ENCODE data around the gene PTP4A1.

PTP4A1 gene

GRCh38 chr6:63554782-63555181 lies 17.5 kb upstream of the PTP4A1 start:
- DNase-seq (ENCODE audit: low read depth in 4 of 4, low spot score in 1 of 4): no peak

DNA sequence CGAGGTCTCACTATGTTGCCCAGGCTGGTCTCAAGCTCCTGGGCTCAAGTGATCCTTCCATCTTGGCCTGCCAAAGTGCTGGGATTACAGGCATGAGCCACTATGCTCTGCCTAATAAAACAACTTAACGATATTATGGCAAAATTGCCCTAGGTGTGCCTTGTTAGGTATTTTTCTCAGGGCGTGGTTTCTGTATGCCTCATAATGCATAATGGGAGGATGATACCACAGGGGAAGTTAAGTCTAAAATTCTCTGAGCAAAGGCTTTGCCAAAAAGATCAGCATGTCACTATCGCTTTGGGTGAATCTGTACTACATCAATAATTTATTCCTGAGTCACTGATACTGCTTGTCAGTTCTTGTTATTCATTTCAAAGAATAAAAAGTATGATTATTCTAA lies 15.9 kb upstream of the PTP4A1 start:
- no peak for DNase-seq (ENCODE audit: low read depth in 4 of 4, low spot score in 1 of 4)

GRCh38 chr6:63558278-63558677 lies 14.0 kb upstream of the PTP4A1 start:
- no peak for DNase-seq (ENCODE audit: low read depth in 4 of 4, low spot score in 1 of 4)

DNA sequence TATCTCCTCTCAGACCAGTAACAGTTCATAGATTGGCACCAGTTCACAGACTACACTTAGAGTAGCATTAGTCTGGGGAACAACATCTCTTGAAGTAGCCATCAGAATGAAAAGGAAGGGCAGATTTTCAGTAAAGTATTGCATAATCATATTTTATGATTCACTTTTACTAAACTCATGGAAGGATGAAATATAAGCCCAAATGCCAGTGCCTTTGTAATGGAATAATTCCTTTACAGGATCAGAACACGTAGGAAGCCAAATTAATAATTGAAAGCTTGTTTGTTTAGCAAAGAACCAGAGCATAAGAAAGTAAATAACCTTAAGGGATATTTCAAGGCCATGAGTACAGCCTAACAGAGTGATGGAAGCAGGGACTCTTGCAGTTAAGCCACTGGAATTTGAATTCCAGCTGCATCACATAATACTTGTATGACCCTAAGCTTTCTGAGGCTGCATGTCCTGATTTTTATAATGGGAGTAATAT lies 11.4 kb upstream of the PTP4A1 start:
- DNase-seq (ENCODE audit: low read depth in 4 of 4, low spot score in 1 of 4): no peak

DNA sequence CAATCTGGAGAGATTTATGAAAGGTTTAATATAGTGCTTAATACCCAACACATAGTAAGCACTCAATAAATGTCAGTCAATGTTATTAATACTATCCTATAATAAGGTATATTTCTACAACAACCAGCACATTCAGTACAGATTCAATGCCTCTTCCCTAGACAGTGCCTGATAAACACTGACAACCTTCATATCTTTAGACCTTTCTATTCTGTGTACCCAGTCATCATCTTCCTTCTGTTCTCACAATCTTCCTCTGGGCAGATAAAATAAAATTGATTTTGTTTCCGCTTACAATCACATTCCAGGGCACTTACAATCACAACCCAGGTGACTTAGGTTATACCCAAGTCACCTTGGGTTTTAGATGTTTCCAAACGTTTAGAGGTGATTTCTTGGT lies 11.0 kb upstream of the PTP4A1 start:
- no peak for DNase-seq (ENCODE audit: low read depth in 4 of 4, low spot score in 1 of 4)

GRCh38 chr6:63563235-63563634 lies 9.0 kb upstream of the PTP4A1 start:
- DNase-seq (ENCODE audit: low read depth in 4 of 4, low spot score in 1 of 4): no peak

- DNase-seq (ENCODE audit: low read depth in 4 of 4, low spot score in 1 of 4): no peak
These were observed 7.1 kb upstream of the PTP4A1 start for GRCh38 chr6:63565058-63565726.

- DNase-seq (ENCODE audit: low read depth in 4 of 4, low spot score in 1 of 4): no peak
These were observed 6.3 kb upstream of the PTP4A1 start for GRCh38 chr6:63565727-63566596.

DNA sequence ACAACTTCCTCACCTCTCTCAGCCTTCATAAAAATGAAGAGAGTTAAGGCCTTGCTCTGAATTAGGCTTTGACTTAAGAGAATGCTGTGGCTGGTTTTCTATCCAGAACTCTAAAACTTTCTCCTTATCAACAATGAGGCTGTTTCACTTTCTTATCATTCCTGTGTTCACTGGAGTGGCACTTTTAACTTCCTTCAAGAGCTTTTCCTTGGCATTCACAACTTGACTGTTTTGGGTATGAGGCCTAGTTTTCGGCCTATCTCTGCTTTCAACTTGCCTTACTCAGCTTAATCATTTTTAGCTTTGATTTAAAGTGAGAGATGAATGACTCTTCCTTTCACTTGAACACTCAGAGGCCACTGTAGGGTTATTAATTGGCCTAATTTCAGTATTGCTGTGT lies 4.3 kb upstream of the PTP4A1 start:
- no peak for DNase-seq (ENCODE audit: low read depth in 4 of 4, low spot score in 1 of 4)

DNA sequence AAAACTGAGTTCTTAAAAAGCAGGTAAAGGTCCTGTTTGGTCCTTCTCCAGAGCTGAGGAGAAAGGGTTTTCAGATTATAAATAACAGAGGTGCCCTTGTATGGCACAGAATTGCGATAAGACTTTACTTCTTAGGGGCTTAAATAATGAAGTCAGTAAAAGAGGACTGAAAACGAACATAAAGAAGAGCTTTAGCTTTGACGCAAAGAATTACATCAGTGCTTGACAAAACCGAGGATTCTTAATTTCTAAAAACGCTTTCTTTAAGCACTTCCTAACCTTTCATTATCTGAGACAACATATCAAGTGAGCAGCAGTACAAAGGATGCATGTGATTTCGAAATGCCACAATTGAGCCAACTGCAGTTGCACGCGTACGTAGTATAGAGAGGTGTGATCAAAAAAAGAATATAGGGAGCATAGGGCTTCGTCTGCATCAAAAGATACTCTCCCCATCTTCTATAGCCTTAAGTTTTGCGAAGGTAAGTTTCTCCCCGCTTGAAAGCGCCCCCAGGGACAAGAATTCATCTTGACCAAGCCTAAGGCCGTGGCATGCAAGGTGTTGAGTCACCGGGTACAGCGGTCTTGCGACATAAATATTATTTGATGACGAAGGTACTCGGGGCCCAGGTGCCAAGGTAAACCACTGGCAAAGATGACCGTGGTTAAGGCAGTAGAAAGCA lies 778 bp upstream of the PTP4A1 start:
- peak in 3 of 4 experiments; percentile 19 to 29 (median 24) for DNase-seq (ENCODE audit: low read depth in 4 of 4, low spot score in 1 of 4)

- DNase-seq (ENCODE audit: low read depth in 4 of 4, low spot score in 1 of 4): peak in 1 of 4 experiments; percentile 3
These were observed 431 bp downstream of the PTP4A1 start for GRCh38 chr6:63572747-63573075.

GRCh38 chr6:63573076-63573898 lies 1.0 kb downstream of the PTP4A1 start:
- DNase-seq (ENCODE audit: low read depth in 4 of 4, low spot score in 1 of 4): peak; percentile 21 to 46 (median 42)

DNA sequence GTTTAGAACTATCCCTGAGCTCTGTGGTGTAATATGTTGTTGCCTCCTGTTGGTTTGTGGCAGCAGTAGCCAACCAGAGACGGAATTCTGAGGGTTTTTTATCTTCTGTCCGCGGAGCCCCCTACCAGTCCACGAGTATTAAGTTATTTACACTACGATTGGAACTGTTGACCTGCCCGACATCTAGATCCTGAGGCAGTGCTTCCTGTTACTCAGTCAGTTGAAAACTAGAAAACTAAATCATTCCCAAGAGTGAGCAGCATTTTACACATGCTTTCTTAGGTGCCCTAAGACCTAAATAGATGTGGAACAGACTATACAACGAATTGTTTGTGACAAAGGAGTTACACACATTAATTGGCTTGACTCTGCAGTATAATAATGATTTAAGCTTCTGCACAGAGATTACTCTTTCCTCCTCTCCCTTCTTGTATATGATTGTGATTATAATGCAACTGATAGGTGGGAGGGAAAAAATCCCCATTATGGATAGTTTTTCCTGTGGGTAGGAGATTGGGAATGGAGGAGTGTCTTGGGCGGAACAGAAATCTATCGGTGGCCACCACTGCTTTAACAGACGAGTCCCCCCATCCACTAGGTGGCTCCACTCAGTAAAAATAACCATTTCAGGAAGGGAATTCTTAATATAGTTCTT lies 1.7 kb downstream of the PTP4A1 start:
- DNase-seq (ENCODE audit: low read depth in 4 of 4, low spot score in 1 of 4): peak in 3 of 4 experiments; percentile 7 to 18 (median 13)

- no peak for DNase-seq (ENCODE audit: low read depth in 4 of 4, low spot score in 1 of 4)
These were observed 2.2 kb downstream of the PTP4A1 start for GRCh38 chr6:63574554-63574900.

DNA sequence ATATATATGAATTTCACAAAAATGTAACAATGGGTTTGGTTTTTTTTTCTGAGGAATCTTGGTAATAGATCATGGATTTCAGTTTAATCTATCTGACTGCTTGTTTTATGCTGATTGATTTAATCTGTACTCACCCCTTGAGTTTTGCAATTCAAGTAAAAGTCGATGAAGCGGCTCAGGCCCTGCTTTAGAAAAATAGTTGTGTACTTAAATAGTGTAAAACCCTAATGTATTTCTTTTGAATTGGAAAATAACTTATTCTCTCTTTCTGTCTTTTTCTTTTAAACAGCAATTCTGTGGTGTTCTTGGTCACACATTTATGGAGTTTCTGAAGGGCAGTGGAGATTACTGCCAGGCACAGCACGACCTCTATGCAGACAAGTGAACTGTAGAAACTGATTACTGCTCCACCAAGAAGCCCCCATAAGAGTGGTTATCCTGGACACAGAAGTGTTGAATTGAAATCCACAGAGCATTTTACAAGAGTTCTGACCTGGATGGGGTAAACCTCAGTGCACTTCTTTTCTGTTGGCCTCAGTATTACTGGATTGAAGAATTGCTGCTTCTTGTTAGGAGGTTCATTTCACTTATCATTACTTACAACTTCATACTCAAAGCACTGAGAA lies 4.0 kb downstream of the PTP4A1 start:
- no peak for DNase-seq (ENCODE audit: low read depth in 4 of 4, low spot score in 1 of 4)

DNA sequence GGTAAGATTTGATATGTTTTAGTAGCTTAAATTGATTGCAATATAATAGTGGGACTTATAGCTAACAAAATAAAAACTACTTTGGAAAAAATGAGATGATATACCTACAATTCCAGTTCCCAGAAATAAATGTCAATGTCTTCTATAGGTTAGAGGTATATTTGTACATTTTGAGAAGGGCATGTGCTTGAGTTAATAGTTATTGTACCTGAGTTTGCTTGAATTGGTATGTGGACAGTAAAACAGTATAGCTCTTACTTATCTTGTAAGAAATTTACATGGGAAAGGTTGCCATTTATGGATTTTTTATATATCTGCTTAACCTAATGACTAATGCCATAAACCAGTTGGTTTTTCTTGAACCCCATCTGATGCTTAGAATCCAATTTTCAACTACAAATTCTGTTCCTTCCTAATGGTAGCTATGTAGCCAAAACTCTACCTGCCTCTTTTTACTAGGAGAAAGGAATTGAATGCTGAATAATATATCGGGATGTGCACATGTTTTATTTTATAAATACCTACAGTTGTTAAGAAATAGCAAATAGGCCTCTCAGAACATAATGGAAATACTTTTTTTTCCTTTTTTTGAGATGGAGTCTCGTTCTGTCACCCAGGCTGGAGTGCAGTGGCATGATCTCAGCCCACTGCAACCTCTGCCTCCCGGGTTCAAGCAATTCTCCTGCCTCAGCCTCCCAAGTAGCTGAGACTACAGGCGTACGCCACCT lies 4.9 kb downstream of the PTP4A1 start:
- DNase-seq (ENCODE audit: low read depth in 4 of 4, low spot score in 1 of 4): no peak

- no peak for DNase-seq (ENCODE audit: low read depth in 4 of 4, low spot score in 1 of 4)
These were observed 6.5 kb downstream of the PTP4A1 start for GRCh38 chr6:63578757-63579156.

DNA sequence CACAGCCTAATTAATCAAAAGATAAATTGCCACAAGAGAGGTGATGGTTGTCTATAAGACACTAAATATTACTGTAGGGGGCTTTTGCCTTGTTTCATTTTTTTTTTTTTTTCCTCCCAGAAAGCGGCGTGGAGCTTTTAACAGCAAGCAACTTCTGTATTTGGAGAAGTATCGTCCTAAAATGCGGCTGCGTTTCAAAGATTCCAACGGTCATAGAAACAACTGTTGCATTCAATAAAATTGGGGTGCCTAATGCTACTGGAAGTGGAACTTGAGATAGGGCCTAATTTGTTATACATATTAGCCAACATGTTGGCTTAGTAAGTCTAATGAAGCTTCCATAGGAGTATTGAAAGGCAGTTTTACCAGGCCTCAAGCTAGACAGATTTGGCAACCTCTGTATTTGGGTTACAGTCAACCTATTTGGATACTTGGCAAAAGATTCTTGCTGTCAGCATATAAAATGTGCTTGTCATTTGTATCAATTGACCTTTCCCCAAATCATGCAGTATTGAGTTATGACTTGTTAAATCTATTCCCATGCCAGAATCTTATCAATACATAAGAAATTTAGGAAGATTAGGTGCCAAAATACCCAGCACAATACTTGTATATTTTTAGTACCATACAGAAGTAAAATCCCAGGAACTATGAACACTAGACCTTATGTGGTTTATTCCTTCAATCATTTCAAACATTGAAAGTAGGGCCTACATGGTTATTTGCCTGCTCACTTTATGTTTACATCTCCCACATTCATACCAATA lies 7.8 kb downstream of the PTP4A1 start:
- DNase-seq (ENCODE audit: low read depth in 4 of 4, low spot score in 1 of 4): no peak

DNA sequence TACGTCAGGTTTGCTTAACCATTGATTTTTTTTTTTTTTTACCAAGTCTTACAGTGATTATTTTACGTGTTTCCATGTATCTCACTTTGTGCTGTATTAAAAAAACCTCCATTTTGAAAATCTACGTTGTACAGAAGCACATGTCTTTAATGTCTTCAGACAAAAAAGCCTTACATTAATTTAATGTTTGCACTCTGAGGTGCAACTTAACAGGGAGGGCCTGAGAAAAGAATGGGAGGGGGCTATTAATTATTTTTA lies 8.4 kb downstream of the PTP4A1 start:
- no peak for DNase-seq (ENCODE audit: low read depth in 4 of 4, low spot score in 1 of 4)

Data from stimulated activated CD4-positive, alpha-beta T cell treated with anti-CD3 and anti-CD28 coated beads, Interleukin-1b, Interleukin-23, amount 100 ng/mL, for 24 hours (primary cell).